ENCODE measurements around the gene EXD3.
A peak's percentile ranks its signal among the peaks of the same experiment; 100 is the strongest.

Gene EXD3

GRCh38 chr9:137432687-137433348 is 9.9 kb upstream of the EXD3 start:
- DNase-seq (ENCODE audit: low read depth), result no peak

- no peak for DNase-seq (ENCODE audit: low read depth)
Observed at GRCh38 chr9:137431416-137431931, 8.5 kb upstream of the EXD3 start.

- no peak for DNase-seq (ENCODE audit: low read depth)
Observed at GRCh38 chr9:137430723-137431415, 7.9 kb upstream of the EXD3 start.

GRCh38 chr9:137429974-137430722 is 7.2 kb upstream of the EXD3 start:
- DNase-seq (ENCODE audit: low read depth), result no peak

- no peak for DNase-seq (ENCODE audit: low read depth)
Observed at GRCh38 chr9:137429546-137429890, 6.6 kb upstream of the EXD3 start.

- DNase-seq (ENCODE audit: low read depth), result no peak
Observed at GRCh38 chr9:137428841-137429545, 6.0 kb upstream of the EXD3 start.

- no peak for DNase-seq (ENCODE audit: low read depth)
Observed at GRCh38 chr9:137428311-137428630, 5.3 kb upstream of the EXD3 start.

GRCh38 chr9:137427454-137428310 is 4.7 kb upstream of the EXD3 start:
- DNase-seq (ENCODE audit: low read depth), result no peak

- DNase-seq (ENCODE audit: low read depth), result no peak
Observed at GRCh38 chr9:137426018-137426681, 3.2 kb upstream of the EXD3 start.

- DNase-seq (ENCODE audit: low read depth), result no peak
Observed at GRCh38 chr9:137423514-137424291, 741 bp upstream of the EXD3 start.

GRCh38 chr9:137421838-137422603 is 941 bp downstream of the EXD3 start:
- DNase-seq (ENCODE audit: low read depth), result no peak

- DNase-seq (ENCODE audit: low read depth), result no peak
Observed at GRCh38 chr9:137417161-137418021, 5.6 kb downstream of the EXD3 start.

GRCh38 chr9:137416563-137417151 is 6.3 kb downstream of the EXD3 start:
- DNase-seq (ENCODE audit: low read depth), result no peak

- DNase-seq (ENCODE audit: low read depth), result no peak
Observed at GRCh38 chr9:137416006-137416562, 6.9 kb downstream of the EXD3 start.

GRCh38 chr9:137415451-137415850 is 7.5 kb downstream of the EXD3 start:
- DNase-seq (ENCODE audit: low read depth), result no peak

- no peak for DNase-seq (ENCODE audit: low read depth)
Observed at GRCh38 chr9:137412431-137412830, 10.5 kb downstream of the EXD3 start.

- peak; percentile 50 for DNase-seq (ENCODE audit: low read depth)
Observed at GRCh38 chr9:137411645-137412380, 11.1 kb downstream of the EXD3 start.

All from GM04504 (cell line).